Cardiac fibroblast (primary cell): Measurements from ENCODE around the gene RNF212.

Experiments used
- DNase-seq, 2 donors: peaks; one replicate each; pipeline versions ENCODE4 v3.0.0 to v3.0.0-alpha.2; 2010; ENCODE audit warnings: low read depth in 2 of 2
- H3K4me3 ChIP-seq, 2 donors: replicated peaks in 1 of 2; 1 replicate in 1 of 2; 2 replicates in 1 of 2; pipeline ENCODE4 v1.5.1; 2011; ENCODE audit warnings: low read depth in 2 of 2, low read length in 2 of 2, mild to moderate bottlenecking in 2 of 2, moderate library complexity in 1 of 2
- TF ChIP-seq, protein P1 (sequence below): IDR thresholded peaks from one replicate; pipeline ENCODE4 v1.5.1; 2011; ENCODE audit warnings: low read depth, mild to moderate bottlenecking, low read length, inconsistent platforms

The RNF212 gene

GRCh38 chr4:1113311-1114009 is at the start of gene RNF212:
Gene RNF212, minus strand, starts transcription at chr4:1113564. Its CDS starts 100 bp downstream, at chr4:1113464.
- TF ChIP-seq, protein P1, sequence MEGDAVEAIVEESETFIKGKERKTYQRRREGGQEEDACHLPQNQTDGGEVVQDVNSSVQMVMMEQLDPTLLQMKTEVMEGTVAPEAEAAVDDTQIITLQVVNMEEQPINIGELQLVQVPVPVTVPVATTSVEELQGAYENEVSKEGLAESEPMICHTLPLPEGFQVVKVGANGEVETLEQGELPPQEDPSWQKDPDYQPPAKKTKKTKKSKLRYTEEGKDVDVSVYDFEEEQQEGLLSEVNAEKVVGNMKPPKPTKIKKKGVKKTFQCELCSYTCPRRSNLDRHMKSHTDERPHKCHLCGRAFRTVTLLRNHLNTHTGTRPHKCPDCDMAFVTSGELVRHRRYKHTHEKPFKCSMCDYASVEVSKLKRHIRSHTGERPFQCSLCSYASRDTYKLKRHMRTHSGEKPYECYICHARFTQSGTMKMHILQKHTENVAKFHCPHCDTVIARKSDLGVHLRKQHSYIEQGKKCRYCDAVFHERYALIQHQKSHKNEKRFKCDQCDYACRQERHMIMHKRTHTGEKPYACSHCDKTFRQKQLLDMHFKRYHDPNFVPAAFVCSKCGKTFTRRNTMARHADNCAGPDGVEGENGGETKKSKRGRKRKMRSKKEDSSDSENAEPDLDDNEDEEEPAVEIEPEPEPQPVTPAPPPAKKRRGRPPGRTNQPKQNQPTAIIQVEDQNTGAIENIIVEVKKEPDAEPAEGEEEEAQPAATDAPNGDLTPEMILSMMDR, result no peak
- peak within 1 kb of the TSS; percentile 28 to 30 for H3K4me3 ChIP-seq
- DNase-seq, result peak in 1 of 2 donors; percentile 23

DNA sequence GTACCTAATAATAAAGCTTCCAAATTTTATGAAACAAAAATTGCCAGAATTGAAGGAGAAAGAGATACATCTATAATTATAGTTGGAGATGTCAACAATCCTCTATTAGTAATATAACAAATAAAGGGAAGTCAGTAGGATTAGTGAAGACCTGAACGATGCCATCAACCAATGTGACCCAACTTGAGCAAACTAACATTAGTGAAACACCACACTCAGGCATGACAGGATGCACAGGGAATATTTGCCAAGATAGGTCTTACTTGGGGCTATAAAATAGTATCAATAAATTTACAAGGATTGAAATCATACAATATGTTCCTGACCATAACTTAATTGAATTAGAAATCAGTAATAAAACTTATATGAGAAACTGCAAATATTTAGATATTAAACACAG is 47.0 kb upstream of the RNF212 start:
- TF ChIP-seq, protein P1, result no peak
- no peak overlapping the region for H3K4me3 ChIP-seq
- no peak for DNase-seq

DNA sequence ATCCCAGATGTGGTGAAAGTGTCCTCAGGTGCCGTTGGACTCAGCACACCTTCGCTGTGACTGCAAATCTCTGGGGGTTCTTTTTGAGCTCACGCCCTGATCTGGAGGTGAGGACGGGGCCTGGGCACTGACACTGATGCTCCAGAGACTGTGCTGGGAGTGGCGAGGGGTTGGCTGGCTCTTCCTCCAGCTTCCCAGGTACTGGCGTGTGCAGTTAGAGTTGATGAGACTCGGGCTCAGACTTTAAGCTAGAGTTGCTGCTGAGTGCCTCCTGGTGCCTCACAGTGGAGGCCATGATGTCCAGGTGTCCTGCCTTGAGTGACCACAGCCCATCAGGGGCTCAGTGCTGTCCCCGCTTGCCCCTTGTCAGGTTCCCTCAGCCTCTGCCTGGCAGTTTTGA is 42.7 kb upstream of the RNF212 start:
- H3K4me3 ChIP-seq, result no peak overlapping the region
- TF ChIP-seq, protein P1, result no peak
- DNase-seq, result no peak

DNA sequence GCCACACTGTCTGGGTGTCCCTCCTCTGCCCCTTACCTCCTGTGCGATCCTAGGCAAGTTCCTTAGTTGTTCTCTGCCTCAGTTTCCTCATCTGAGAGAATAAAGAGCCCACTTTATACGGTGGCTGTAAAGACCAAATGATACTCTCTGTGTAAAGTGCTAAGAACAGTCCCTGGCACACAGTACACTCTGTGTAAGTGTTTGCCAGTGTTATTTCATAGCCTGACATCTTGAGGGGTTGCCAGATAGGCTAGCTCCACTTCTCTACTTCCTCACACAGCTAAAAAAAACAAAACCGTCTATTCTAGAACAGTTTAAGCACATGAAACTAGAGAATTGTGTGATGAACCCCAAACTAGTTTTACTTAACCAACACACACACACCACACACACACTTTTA is 42.0 kb upstream of the RNF212 start:
- no peak overlapping the region for H3K4me3 ChIP-seq
- TF ChIP-seq, protein P1, result no peak
- no peak for DNase-seq

DNA sequence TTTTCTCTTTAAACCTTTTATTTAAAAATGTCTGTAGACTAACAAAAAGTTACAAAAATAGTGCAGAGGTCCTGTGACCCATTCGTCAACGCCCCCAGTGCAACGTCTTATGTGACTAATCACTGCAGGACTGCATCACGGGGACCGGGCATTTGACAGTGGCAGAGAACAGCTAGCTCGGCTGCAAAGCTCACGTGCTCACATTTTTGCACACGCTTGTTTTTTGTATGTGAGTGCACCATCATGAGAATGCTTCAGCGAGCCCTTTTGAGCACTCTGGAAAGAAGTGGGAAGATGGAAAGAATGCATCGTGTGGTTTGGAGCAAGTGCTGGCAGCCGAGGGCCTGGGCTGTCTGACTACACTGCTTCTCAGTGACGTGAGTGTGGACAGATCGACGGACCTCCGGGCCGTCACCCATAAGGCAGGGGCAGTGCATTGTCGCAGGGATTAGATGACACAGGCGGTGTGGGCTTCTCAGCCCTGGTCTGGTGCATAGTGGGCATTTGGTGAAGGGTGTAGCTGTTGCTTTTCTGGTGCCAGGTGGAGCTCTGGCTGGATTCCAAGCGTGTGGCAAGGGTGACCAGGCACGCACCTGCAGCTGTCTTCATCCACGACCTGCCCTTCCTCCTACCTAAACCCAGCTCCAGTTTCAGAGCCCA is 41.3 kb upstream of the RNF212 start:
- TF ChIP-seq, protein P1, result no peak
- no peak overlapping the region for H3K4me3 ChIP-seq
- DNase-seq, result peak; percentile 16 to 41

- no peak overlapping the region for H3K4me3 ChIP-seq
- TF ChIP-seq, protein P1, result no peak
- DNase-seq, result no peak
These were observed 40.8 kb upstream of the RNF212 start for GRCh38 chr4:1154126-1154522.
